Stomach (tissue), 4 donors: Measurements from ENCODE around the gene SARS1.

Experiments used
- POLR2A ChIP-seq, 4 donors: fragments of 450-650 bp; IDR thresholded peaks; one replicate each; pipeline ENCODE4 v1.6.1; 2016; ENCODE audit warnings: antibody characterized with exemption in 4 of 4, control low read depth in 2 of 4, mild to moderate bottlenecking in 1 of 4, moderate library complexity in 1 of 4
- POLR2AphosphoS5 ChIP-seq, 3 donors: sonication (generic); formaldehyde crosslinking; IDR thresholded peaks; one replicate each; pipeline ENCODE4 v1.6.1; 2016; ENCODE audit warnings: antibody characterized with exemption in 3 of 3
- TF ChIP-seq, protein P1 (sequence below), 7 experiments: fragments of 450-650 bp in 4 of 7; fragments of 200-600 bp in 3 of 7; sonication (generic) in 3 of 7; IDR thresholded peaks; one replicate each; pipeline ENCODE4 v1.5.1; 2016 to 2019; ENCODE audit warnings: antibody characterized with exemption in 7 of 7, control low read depth in 2 of 7, mild to moderate bottlenecking in 1 of 7

- TF ChIP-seq, protein P1, sequence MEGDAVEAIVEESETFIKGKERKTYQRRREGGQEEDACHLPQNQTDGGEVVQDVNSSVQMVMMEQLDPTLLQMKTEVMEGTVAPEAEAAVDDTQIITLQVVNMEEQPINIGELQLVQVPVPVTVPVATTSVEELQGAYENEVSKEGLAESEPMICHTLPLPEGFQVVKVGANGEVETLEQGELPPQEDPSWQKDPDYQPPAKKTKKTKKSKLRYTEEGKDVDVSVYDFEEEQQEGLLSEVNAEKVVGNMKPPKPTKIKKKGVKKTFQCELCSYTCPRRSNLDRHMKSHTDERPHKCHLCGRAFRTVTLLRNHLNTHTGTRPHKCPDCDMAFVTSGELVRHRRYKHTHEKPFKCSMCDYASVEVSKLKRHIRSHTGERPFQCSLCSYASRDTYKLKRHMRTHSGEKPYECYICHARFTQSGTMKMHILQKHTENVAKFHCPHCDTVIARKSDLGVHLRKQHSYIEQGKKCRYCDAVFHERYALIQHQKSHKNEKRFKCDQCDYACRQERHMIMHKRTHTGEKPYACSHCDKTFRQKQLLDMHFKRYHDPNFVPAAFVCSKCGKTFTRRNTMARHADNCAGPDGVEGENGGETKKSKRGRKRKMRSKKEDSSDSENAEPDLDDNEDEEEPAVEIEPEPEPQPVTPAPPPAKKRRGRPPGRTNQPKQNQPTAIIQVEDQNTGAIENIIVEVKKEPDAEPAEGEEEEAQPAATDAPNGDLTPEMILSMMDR (IDR thresholded peaks at IDR 0.05): no peak
- TF ChIP-seq POLR2AphosphoS5 (IDR thresholded peaks at IDR 0.05) (no peak), POLR2A (IDR thresholded peaks at IDR 0.05) (no peak)
These were observed 14.4 kb downstream of the SARS1 start for GRCh38 chr1:109228167-109228566.
